GM21825 (cell line): ENCODE data around the gene CDH13.
A peak's percentile ranks its signal among the peaks of the same experiment; 100 is the strongest.

Source experiments
- ATAC-seq: cut with Tn5 transposase; IDR thresholded peaks from one replicate; pipeline ENCODE4 v1.9.1; 2021; ENCODE audit warnings: mild to moderate bottlenecking, moderate library complexity; ENCODE audit not compliant: unreplicated experiment

CDH13 gene

DNA sequence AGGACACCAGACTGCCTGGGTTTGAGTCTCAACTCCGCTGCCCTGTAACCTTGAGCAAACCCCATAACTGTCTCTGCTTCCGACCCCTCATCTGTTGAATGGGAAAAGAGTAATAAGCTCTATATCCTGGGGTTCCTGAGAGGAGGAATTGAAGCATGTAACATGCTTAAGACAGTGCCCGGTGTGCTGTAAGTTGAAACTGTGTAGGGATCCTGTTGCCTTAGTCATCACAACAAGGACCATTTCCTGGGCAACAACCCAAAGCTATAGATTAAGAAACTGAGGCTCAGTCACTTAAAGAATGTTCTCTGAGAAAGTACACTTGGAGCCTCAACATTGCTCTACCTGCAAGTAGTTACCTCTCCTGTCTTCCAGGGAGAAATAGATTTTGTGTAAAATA is 23.0 kb downstream of the CDH13 start:
- ATAC-seq: no peak

DNA sequence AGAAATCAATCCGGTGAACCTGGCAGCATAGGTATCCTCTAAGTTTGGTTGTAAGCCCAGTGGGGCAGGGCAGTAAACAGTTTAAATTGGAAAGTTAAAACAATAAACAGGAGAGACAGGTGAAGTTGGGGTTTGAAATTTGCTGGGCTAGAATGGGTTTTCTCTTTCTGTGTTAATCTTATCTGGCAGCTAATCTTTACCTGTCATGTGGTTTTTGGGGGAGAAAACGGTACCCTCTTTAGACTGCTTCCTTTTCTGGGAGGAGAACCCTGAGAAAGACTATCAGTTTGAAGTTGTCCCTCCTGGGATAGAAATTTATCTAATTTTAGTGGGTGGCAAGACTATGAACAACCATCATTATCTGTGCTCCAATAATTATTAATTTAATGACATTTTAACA is 24.0 kb downstream of the CDH13 start:
- ATAC-seq: no peak

DNA sequence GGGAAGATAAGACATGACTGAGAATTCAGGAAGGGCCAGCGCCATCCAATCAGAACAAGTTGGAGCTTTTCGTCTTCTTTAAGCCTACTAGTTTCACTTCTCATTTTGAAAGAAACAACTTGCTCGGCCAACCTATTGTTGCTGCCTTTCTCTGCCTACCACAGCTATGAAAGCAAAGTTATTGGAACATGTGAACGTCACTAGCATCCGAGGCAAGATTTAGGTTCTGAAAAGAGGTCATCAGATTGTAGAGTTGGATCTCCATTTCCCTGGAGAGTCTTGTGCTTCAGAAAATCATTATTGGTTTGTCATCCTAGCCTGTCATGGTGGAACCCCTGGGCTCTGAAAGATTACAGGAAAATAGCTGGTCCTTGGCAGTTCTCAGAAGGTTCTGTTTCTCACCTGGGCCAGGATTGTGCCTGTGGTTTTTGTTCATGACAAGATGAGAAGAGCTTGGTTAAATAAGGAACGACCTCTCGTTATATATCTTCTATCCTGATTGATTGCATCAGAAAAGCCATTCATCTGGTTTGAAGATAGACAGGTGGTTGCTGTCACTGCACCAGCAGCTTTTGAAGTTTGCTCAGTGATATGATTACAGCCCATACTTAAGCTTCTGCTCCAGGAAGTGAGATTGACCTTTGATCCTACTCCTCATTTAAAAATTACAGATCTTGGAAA is 25.3 kb downstream of the CDH13 start:
- peak; percentile 48 for ATAC-seq

DNA sequence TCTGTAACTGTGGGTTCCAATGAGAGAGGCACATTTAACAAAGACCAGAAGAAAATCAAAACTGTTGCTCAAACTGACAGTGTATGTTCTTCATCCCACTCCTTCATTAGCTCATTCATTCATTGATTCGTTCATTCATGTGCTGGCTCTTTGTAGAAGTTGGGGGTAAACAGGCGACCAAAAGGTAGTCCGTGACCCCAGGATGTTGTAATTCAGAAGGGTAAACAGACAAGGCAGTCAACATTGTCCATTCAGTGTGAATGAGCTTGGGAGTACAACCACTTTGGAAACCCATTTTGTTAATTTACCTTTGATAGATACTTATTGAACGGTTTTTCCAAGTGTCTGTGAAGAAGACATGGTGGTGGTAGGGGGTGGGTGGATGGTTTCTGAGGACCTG is 26.1 kb downstream of the CDH13 start:
- no peak for ATAC-seq

DNA sequence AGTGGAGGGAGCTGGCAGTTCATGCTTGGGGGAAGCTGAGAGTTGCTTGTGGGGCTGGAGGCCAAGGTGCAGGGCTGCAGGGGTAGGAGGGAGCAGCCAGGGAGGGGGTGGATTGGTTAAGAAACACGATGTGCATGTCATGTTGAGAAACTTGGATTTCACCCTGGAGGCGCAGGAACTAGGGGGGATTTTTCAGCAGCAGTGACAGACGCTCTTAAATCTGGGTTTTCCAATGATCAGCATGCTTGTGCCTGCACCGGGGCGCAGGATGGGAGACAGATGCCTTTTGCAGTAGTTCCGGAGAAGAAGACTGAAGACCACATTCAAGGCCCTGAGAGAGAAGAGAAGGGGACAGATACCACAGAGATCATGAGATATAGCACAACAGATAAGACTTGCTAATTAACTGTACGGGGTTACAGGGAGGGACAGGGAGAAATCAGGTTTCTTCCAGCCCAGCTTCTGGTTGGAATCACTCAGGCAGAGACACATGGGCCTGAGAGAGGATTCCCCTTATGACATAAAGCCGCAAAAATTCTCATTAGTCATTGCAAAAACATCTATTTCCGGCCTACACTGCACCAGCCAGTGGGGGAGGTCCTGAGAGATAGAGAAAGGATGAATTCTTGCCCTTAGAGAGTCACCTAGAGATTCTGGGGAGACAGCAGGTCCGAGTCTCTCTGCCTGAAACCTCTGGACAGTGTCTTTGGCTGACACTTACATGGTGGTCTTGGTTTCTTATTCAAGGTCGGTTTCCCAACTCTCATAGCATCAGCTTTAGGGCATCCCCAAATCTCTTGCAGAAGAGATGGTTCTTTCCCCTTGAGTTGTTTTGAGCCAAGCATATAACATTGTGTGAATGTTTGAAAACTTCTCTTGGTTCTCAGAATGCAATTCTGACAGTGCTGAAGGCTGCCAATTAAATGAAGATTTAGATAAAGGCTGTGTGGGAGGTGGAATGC is 27.1 kb downstream of the CDH13 start:
- ATAC-seq: peak; percentile 78

DNA sequence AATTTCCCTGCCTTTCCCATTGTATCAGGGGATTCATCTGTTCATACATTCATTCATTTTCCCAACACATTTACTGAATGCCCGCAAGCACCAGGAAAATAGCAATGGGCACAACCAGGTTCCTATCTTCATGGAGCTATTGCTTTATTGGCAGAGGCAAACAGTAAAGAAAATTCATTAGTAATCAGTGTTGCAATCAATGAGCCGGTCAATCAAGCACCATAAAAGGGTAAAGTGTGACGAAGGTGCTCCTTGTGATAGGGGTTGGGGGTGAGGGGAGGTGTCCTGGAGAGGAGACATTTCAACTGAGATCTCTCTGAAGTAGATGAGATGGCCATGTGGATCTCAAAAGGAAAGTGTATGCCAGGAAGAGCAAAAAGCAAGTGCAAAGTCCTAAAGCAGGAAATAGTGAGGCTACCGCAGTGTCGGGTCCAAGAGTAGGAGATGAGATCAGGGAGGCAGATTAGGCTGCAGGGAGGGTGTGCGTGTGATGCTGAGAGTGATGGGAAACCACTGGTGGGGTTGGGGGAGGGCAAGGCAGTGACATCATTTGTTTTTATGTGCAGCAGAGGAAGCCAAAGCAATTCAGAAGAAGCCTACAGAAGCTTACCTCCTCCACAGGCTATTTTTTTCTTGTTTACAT is 28.4 kb downstream of the CDH13 start:
- ATAC-seq: no peak

DNA sequence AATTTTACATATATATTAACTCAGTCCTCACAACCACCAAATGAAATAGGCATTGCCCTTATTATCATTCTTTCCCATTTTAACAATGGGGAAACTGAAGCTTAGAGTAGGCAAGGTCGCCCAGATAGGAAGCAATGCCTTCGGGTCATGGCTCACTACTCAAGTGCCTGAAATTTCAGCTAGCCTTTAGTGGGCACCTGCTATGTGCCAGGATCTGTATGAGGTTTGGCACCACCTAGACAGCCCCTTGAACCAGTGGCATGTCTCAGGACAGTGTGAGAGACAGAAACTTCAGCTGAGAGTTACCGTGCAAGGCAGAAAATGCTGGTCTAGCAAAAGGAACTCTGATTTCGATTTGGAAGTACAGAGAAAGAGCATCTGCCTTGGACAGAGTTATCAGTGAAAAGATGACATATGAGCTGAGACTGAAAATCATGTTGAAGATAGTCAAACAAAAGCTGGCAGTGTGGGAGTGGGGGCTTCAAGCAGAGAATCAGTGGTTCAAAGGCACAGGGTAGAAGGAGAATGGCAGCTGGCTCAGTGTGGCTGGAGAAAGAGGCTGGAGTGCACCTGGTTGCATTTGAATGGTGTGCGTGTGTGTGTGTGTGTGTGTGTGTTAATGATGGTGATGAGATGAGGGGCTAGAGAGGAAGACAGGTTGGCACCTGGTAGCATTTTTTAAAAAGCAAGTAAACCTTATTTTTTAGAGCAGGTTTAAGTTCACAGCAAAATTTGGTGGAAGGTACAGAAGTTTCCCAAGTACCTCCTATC is 29.1 kb downstream of the CDH13 start:
- no peak for ATAC-seq

DNA sequence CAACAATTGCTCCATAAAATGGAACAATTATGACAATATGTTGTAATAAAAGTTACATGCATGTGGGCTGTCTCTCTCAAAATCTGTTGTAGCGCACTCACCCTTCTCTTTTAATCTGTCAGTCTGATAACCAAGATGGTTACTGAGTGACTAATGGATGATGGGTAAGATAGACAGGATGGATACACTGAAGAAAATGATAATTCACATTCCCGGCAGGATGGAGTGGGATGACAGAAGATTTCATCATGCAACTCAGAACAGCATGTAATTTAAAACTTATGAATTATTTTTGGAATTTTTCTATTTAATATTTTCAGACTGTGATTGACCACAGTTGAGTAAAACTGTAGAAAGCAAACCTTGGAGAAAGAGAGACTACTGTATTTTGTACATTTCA is 30.5 kb downstream of the CDH13 start:
- ATAC-seq: no peak

DNA sequence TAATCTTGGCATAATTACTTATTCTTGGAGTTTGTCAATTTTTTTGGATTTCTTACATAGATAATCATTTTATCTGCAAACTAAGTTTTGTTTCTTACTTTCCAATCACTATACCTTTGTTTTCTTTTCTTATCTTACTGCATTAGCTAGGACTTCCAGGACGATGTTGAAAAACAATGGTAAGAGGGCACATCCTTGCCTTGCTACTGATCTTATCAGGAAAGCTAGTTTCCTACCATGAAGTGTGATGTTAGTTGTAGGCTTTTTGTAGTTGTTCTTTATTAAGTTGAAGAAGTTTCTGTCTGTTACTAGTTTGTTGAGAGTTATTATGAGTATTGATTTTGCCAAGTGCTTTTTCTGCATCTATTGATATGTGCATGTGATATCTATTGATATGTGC is 31.0 kb downstream of the CDH13 start:
- ATAC-seq: no peak

DNA sequence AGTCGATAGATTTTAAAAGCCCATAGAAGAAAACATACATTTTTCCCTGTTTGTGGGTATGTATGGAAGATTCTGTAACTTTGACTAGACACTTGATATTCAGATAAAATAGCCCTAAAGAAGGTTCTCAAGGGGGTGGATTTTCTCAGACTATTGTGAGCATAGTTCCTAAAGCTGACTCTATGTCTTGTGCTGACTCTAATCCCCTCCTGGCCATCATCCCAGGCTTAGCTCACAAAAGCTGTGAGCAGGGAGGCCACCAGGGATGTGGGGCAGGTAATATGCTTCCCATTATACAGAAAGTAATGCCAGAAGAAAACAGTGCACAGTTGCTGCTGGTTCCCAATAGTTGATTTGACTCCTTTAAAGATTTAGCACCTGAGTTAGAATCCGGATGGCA is 32.0 kb downstream of the CDH13 start:
- ATAC-seq: no peak

DNA sequence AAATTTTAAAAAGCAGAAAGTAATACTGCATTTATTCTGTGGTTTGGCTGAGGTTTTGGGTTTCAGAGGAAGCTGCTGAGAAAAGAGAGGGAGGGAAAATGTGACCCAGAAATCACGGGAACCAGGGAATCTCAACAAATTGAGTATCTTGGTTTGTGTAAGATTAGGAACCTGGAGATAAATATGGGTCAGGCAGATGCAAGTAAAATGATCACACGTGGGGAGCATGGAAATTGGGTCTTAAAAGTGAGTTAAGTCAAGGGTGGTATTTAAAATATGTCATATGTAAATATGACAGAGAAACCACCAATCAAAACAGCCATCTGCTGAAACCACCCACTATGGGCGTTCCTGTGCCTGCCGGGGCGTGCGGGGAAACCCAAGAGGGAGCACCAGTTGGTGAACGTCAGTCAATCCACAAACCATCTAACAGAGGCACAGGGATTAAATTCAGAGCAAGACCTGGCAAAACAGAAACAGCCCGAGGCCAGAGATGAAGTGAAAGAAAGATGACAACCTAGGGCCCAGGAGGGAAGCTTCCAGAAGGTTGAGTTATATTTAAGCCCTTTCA is 33.4 kb downstream of the CDH13 start:
- no peak for ATAC-seq

DNA sequence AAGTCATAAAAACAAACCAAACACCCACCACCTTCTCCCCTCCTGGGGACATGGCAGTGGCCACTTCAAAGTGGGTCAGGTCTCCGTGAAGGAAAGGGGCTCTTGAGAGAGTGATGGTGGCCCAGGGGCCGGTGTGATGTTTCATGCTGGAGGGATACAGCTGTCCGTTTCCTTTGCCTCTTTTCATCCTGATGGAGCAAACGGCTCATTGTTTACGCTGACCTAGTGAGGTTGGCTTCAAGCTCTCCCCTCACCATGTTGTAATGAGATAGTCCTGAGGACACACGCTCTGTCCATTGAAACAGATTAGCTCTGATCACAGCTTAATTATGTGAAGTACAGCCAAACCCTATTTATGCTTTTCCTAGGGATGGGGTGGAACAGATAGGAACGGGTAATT is 34.2 kb downstream of the CDH13 start:
- no peak for ATAC-seq

DNA sequence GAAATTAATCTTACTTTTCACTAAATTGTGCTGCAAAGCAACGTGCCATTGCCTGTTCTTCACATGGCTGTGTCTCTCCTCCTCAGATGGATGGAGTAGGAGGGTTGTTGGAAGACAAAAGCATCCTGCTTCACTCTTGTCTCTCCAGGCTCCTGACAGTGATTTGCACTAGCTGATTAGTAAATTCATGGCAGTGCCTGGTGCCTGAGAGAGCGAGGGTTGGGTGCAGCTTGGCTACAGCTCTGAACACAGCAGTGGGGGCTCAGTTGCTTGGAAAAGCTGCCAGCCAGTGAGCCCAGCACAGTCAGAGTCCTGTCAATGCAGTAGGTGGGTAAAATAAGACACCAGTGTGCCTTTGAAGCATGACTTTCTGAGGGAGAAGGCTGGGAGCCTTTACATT is 37.4 kb downstream of the CDH13 start:
- no peak for ATAC-seq

DNA sequence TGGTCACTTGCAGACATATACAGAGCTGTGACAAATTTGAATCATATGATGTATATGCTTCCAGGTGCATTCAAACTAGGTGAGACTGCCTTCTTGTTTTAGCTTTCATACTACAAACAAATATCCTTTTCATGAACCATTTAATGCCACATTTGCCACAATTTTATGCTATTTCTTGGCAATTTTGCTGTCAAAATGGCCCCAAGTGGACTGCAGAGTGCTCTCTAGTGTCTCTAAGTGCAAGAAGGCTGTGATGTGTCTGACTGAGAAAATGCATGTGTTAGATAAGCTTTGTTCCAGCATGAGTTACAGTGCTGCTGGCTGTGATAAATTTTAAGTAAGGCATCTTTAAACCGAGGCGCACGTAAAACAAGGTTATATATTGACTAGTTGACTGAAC is 38.3 kb downstream of the CDH13 start:
- ATAC-seq: no peak

DNA sequence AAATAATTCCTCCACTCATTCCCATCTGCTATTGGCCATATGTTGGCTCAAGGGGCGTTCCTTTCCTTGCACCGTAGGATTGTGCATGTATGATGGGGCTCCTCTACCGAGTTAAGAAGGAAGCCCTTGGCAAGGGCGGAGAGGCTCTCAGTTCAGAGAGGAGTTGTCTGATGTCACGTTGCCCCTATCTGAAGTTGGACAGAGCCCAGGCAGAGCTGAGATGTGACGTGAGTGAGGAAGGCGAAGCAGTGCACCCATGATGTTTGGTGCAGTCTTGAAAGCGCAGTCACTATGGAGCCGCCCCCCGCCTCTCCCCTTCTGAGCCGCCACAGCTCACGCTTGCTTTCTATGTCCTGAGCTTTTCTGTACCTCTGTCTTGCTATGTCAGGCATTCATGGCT is 40.7 kb downstream of the CDH13 start:
- ATAC-seq: no peak

DNA sequence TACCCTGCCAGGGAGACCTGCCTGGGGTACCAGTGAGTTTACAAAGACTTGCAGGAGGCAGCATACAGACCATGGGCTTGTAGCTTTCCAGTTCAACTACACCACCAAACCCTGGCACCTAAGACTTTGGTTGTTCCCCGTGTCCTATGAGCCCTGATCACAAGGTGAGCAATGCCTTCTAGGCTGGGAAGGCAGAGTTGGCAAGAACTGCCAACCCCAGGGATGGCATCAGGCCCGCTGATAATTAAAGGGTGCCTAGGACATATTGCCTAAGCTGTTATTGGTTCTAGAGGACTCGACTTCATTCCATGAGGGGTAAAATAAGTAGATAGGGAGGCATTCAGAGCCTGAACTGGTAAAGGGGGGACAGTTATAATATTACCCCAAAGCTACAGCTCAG is 41.3 kb downstream of the CDH13 start:
- ATAC-seq: no peak

DNA sequence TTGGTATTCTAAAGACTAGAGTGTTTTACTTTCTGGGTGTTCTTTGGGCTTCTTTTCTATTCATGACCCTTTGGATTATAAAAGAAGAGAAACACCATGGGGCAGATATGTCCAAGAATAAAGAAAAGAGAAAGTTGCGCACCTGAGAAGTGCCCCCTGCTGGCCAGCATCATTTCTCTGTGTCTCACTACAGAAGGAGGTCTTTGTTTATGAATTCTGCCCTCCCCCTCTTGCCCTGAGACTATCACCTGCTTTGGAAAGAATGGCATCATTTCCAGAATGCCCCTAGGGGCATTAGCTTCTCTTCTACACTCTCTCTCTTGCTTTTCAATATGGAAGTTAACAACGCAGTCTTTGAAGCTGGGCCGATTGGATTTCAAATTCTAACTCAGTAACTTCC is 45.0 kb downstream of the CDH13 start:
- ATAC-seq: no peak

DNA sequence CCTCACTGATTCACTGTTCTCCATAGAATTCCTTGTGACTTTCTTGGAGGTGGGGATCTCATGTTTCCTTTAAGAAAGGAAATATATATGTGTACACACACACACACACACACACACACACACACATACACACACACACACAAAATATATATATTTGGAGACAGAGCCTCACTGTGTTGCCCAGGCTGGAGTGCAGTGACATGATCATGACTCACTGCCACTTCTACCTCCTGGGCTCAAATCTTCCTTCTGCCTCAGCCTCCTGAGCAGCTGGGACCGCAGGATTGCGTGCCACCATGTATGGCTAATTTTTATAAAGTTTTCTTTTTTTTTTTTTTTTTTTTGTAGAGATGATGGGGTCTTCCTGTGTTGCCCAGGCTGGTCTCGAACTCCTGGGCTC is 45.9 kb downstream of the CDH13 start:
- no peak for ATAC-seq

DNA sequence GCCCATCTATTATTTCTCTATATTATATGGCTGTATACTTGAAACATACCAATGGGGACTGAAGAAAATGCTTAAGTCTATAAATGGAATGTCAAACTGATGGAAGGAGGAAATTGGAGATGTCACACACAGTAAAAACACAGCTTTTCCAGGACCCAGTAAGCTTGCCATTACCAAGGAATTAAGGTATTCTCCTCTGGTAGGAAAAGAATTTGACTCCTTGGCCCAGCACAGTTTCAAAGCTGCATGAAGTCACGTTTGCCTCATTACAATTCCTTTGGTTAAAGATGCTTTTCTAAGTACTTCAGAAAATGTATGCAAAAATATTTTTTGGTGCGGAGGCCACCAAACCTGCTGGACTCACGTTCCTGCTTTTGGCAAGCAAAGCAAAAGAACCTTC is 48.5 kb downstream of the CDH13 start:
- ATAC-seq: no peak

DNA sequence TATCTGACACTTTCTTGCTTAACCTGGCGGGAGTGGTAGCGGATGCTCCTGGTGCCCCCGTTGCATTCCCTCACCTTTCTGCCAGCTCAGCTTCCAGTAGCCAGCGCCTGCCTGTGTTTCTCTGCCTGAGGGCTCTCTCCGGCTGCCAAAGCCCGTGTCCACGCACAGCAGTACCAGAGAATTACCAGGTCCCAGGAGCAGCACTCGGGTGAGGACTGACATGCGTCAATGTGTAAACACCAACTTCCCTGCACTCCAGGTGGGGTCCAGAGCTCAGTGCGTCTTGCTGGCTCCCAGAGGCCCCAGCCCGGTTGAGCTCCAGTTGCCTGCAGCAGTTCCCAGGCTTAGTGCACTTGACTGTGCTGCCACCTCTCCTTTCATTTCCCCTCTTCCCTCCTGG is 54.8 kb downstream of the CDH13 start:
- no peak for ATAC-seq

DNA sequence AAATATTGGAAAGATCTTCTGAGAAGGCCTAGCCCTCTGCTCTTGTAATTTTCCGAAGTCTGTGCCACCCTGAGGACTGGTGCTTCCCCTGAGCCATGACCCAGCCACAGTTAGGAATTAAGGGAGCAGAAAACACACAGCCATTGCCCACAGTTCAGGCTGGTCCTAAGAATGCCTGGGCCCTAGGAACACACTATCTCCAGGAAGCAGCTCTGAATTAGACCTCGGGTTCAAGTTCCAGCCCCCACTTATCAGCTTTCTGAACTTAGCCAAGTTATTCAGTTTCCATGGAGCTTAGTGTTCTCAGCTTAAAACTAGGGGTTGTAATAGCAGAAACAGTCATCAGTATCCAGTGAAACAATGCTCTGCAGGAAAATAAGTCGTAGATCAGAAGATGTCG is 56.0 kb downstream of the CDH13 start:
- ATAC-seq: no peak
